A673 (cell line): Measurements from ENCODE around the gene IFI35.

Source experiments
- EZH2 ChIP-seq: fragments of 200-600 bp; sonication (generic); IDR thresholded peaks from 2 replicates; pipeline ENCODE4 v1.6.1; 2017; ENCODE audit warnings: borderline replicate concordance, low read depth, mild to moderate bottlenecking, mixed read lengths, antibody characterized with exemption, low read length; ENCODE audit not compliant: poor library complexity, severe bottlenecking
- TF ChIP-seq, protein P1 (sequence below): fragments of 300-800, 200-600 bp; sonication (generic); conservative IDR thresholded peaks from 2 replicates; pipeline ENCODE4 v1.5.1; 2017; ENCODE audit warnings: low read depth, mild to moderate bottlenecking, antibody characterized with exemption, low read length, moderate library complexity, mixed read lengths

DNA sequence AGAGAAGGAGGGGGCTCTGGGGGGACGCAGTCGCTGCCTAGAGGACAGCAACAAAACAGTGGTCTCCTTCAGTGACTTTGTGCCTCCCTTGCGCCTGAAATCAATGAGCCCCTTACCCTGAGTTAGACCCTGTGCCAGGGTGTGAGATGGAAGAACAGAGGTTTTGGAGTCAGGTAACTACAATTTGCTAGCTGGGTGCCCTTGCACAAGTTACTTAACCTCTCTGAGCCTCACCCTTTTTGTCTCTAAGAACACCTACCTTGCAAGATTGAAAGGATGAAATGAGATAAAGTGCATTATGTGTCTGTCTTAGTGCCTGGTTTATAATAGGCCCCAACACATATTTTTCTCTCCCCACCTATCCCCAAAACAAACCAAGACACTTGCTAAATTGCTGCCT is 28.3 kb downstream of the IFI35 start:
- TF ChIP-seq, protein P1, sequence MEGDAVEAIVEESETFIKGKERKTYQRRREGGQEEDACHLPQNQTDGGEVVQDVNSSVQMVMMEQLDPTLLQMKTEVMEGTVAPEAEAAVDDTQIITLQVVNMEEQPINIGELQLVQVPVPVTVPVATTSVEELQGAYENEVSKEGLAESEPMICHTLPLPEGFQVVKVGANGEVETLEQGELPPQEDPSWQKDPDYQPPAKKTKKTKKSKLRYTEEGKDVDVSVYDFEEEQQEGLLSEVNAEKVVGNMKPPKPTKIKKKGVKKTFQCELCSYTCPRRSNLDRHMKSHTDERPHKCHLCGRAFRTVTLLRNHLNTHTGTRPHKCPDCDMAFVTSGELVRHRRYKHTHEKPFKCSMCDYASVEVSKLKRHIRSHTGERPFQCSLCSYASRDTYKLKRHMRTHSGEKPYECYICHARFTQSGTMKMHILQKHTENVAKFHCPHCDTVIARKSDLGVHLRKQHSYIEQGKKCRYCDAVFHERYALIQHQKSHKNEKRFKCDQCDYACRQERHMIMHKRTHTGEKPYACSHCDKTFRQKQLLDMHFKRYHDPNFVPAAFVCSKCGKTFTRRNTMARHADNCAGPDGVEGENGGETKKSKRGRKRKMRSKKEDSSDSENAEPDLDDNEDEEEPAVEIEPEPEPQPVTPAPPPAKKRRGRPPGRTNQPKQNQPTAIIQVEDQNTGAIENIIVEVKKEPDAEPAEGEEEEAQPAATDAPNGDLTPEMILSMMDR, result no peak
- no peak for TF ChIP-seq EZH2
